GM12878 (cell line): Measurements from ENCODE around the gene ACP4. TPM values are rescaled to one million over a fixed set of nuclear protein-coding genes. Genes with fewer than 3 reads are reported as not detected.

Source experiments
- ATAC-seq: fragments of 200-7000 bp; cut with Tn5 transposase; 3 replicates; pipeline ENCODE4 v1.9.1; 2020; ENCODE audit warnings: mild to moderate bottlenecking, moderate library complexity
- BruUV-seq: library from RNA; stranded (reverse); fragments of 400-500 nt; replicated peaks from 2 replicates; lab custom pipeline; 2021; lab: Mats Ljungman, UMichigan
- CTCF ChIA-PET: fragments of 300-600 bp; sonication (Branson Sonifier 250); formaldehyde crosslinking; extraction: SDS; loops from one replicate; lab custom pipeline; 2021; ENCODE audit warnings: inconsistent platforms; lab: Yijun Ruan, JAX
- POLR2A ChIA-PET: fragments of 350-600 bp; formaldehyde crosslinking; extraction: SDS; loops from one replicate; lab custom pipeline; 2021; ENCODE audit warnings: inconsistent platforms; lab: Charles Lee
- RAD21 ChIA-PET: fragments of 300-600 bp; sonication (Branson Sonifier 250); formaldehyde crosslinking; loops from one replicate; lab custom pipeline; 2023; ENCODE audit warnings: antibody characterized with exemption; ENCODE audit not compliant: unreplicated experiment; lab: Charles Lee
- SMC1A ChIA-PET: fragments of 300-600 bp; sonication (Branson Sonifier 250); formaldehyde crosslinking; loops from one replicate; lab custom pipeline; 2023; ENCODE audit not compliant: unreplicated experiment, uncharacterized antibody; lab: Charles Lee
- DNase-seq: peaks from one replicate; pipeline ENCODE4 v3.0.0-alpha.2; 2011; ENCODE audit warnings: low read depth, low spot score
- FAIRE-seq: peaks from 3 replicates; lab custom pipeline; 2011; peaks lifted over from hg19 to GRCh38; lab: Jason Lieb, UNC
- H2AFZ ChIP-seq: 2 replicates; pipeline ENCODE4 v1.6.0; 2011; ENCODE audit warnings: low read depth, low read length, control low read depth; ENCODE audit not compliant: control insufficient read depth
- H3K27ac ChIP-seq: 2 replicates; pipeline ENCODE4 v1.5.1; 2011; ENCODE audit warnings: control low read depth; ENCODE audit not compliant: control insufficient read depth, insufficient read depth
- H3K27me3 ChIP-seq, 2 experiments: replicated peaks in 1 of 2; 2 replicates each; pipeline versions ENCODE4 v1.6.0 to v1.6.1; 2011; ENCODE audit warnings: low read length in 1 of 2; ENCODE audit not compliant: control insufficient read depth in 2 of 2, insufficient read depth in 2 of 2
- H3K36me3 ChIP-seq, 2 experiments: 2 replicates each; pipeline ENCODE4 v1.5.1; 2011; ENCODE audit warnings: low read length in 1 of 2; ENCODE audit not compliant: control insufficient read depth in 2 of 2, insufficient read depth in 2 of 2
- H3K4me1 ChIP-seq: 2 replicates; pipeline ENCODE4 v1.6.1; 2011; ENCODE audit warnings: mild to moderate bottlenecking, low read length, moderate library complexity, mixed read lengths; ENCODE audit not compliant: control insufficient read depth, insufficient read depth
- H3K4me2 ChIP-seq: 2 replicates; pipeline ENCODE4 v1.6.0; 2011; ENCODE audit warnings: control low read depth; ENCODE audit not compliant: control insufficient read depth, insufficient read depth
- H3K4me3 ChIP-seq: fragments of 200-600 bp; sonication (generic); 2 replicates; pipeline ENCODE4 v1.5.1; 2016
- H3K79me2 ChIP-seq: 2 replicates; pipeline ENCODE4 v1.6.0; 2011; ENCODE audit warnings: low read length; ENCODE audit not compliant: control insufficient read depth, insufficient read depth
- H3K9ac ChIP-seq: 2 replicates; pipeline ENCODE4 v1.8.0; 2011; ENCODE audit warnings: low read length, control low read depth, mixed read lengths; ENCODE audit not compliant: control insufficient read depth, insufficient read depth
- H3K9me3 ChIP-seq: replicated peaks from 3 replicates; pipeline ENCODE4 v1.5.1; 2011; ENCODE audit warnings: mild to moderate bottlenecking, low read length; ENCODE audit not compliant: control insufficient read depth, insufficient read depth
- H4K20me1 ChIP-seq: 2 replicates; pipeline ENCODE4 v1.6.0; 2011; ENCODE audit not compliant: control insufficient read depth, insufficient read depth
- ATF7 ChIP-seq: fragments of 450-650 bp; IDR thresholded peaks from 2 replicates; pipeline ENCODE4 v1.6.1; 2016; ENCODE audit warnings: low read depth, mild to moderate bottlenecking
- CBX3 ChIP-seq: fragments of 200-600 bp; sonication (generic); IDR thresholded peaks from 2 replicates; pipeline ENCODE4 v1.6.1; 2016; ENCODE audit warnings: low read depth, borderline replicate concordance
- CBX5 ChIP-seq: sonication (generic); IDR thresholded peaks from 2 replicates; pipeline ENCODE4 v1.6.1; 2016; ENCODE audit warnings: low read depth, moderate library complexity, mild to moderate bottlenecking, inconsistent platforms
- DPF2 ChIP-seq: fragments of 450-650 bp; IDR thresholded peaks from 2 replicates; pipeline ENCODE4 v1.6.1; 2017; ENCODE audit warnings: mild to moderate bottlenecking
- MEF2A ChIP-seq: IDR thresholded peaks from 2 replicates; pipeline ENCODE4 v1.6.1; 2011; ENCODE audit warnings: low read depth, mild to moderate bottlenecking, low read length, moderate library complexity; ENCODE audit not compliant: insufficient read depth
- MEF2B ChIP-seq: fragments of 450-650 bp; IDR thresholded peaks from 2 replicates; pipeline ENCODE4 v1.6.1; 2018; ENCODE audit warnings: mild to moderate bottlenecking, moderate library complexity; ENCODE audit not compliant: partially characterized antibody, poor library complexity, severe bottlenecking
- MTA2 ChIP-seq: fragments of 450-650 bp; IDR thresholded peaks from 2 replicates; pipeline ENCODE4 v1.6.1; 2016; ENCODE audit warnings: low read depth, mild to moderate bottlenecking, moderate library complexity
- NR2C2 ChIP-seq: IDR thresholded peaks from 2 replicates; pipeline ENCODE4 v1.6.1; 2011; ENCODE audit warnings: borderline replicate concordance, low read depth; ENCODE audit not compliant: control insufficient read depth, insufficient read length
- RB1 ChIP-seq: fragments of 450-650 bp; formaldehyde crosslinking; IDR thresholded peaks from 2 replicates; pipeline ENCODE4 v1.6.1; 2017; ENCODE audit warnings: mild to moderate bottlenecking, borderline replicate concordance
- TBL1XR1 ChIP-seq: IDR thresholded peaks from 2 replicates; pipeline ENCODE4 v1.6.1; 2012; ENCODE audit warnings: low read depth, low read length, improper control_type of control experiment
- WGBS: methylation state at CpG from one replicate; pipeline ENCODE4 v1.1.6; 2016; ENCODE audit warnings: low lambda C conversion rate; ENCODE audit not compliant: insufficient replicate concordance, insufficient coverage; ENCODE audit errors: missing lambda C conversion rate; 5-methylcytosine and 5-hydroxymethylcytosine counted together
- in situ Hi-C: fragments of 300-500 bp; cut with MboI; formaldehyde crosslinking; loops from 9 replicates; pipeline ENCODE4 v1.14.3; 2018; ENCODE audit warnings: mixed read lengths
- intact Hi-C: fragments of 100-400 bp; cut with micrococcal nuclease; formaldehyde crosslinking; loops from one replicate; pipeline ENCODE4 v1.14.2; 2022; ENCODE audit not compliant: unreplicated experiment
- polyA plus RNA-seq, 11 experiments: library from polyadenylated mRNA; depleted of rRNA in 4 of 11; unstranded in 6 of 11; stranded (reverse) in 5 of 11; fragments of >200 nt; fragmentation: Nextera tagmentation in 4 of 11; fragmentation: Illumina TruSeq in 1 of 11; extraction: Ambion mirVana in 4 of 11; extraction: Trizol in 1 of 11; gene quantifications; 1 replicate in 1 of 11; 2 replicates in 10 of 11; pipeline versions ENCODE4 v1.2.1 to v1.2.3, GENCODE V29; 2011 to 2016; ENCODE audit warnings: inconsistent platforms in 2 of 11, missing spikeins in 2 of 11, low read depth in 1 of 11
- small RNA-seq: library from RNA; depleted of rRNA; stranded (forward); fragments of <200 nt; gene quantifications from one replicate; pipeline ENCODE3, GENCODE V24; 2014
- total RNA-seq, 4 experiments: library from RNA; depleted of rRNA in 3 of 4; stranded (reverse); fragments of >200 nt in 3 of 4; fragmentation: Illumina TruSeq in 1 of 4; extraction: Trizol in 1 of 4; gene quantifications; 2 replicates each; pipeline versions ENCODE4 v1.2.1 to v1.2.3, GENCODE V29; 2013 to 2021
- TF ChIP-seq, protein P1 (sequence below): fragments of 450-650 bp; IDR thresholded peaks from 2 replicates; pipeline ENCODE4 v1.6.1; 2018; ENCODE audit warnings: mild to moderate bottlenecking, low read depth, moderate library complexity; ENCODE audit not compliant: partially characterized antibody

ACP4 gene
- total and polyA plus RNA-seq, 10 of the 15 experiments (the other 5 are each of a cell fraction or from before 2014, with no cell fraction given), result not detected

- TF ChIP-seq TBL1XR1, result no peak
- TF ChIP-seq ATF7, result no peak
- TF ChIP-seq DPF2, result no peak
- no peak for TF ChIP-seq NR2C2
- no peak for TF ChIP-seq MTA2
- TF ChIP-seq MEF2A, result no peak
- TF ChIP-seq RB1, result no peak
- no peak for TF ChIP-seq CBX5
Measured at GRCh38 chr19:50843701-50844221, 53.5 kb downstream of the ACP4 start (continued).

DNA sequence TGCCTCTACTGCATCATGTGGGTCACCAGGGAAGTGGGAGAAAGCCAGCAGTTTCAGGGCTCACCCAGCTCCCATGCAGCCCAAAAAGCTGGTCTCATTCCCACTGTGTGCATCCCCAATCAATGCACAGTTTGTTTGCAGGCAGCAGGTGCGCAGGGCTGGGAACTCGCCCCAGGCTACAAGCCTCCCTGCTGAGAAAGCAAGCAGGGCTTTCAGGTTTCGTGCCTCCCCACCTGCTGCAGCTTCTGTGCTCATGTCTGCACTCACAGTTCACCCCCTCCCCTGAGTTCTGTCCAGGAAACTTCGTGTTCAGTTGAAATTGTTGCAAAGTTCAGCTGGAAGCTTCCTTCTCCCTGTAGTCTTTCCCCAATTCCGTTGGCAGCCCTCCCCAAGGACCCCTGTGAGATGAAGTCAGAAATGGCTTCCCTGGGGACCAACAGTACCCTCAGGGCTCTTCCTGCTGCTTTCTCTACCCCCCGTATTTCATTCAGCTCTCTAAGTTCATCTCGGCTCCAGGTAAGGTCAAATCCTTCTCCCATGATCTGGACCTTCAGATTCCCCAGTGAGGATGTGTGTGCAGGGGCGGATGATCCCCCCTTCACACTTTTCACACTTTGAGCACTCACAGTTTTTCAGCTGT is 54.2 kb downstream of the ACP4 start:
- 30% methylated on average over 8 of the region's 8 CpGs for WGBS
- H4K20me1 ChIP-seq, result no peaks in the 10 kb centered on the region
- no peak overlapping the region for H3K27ac ChIP-seq
- ATAC-seq, result no peak
- H3K9me3 ChIP-seq, result no peaks in the 10 kb centered on the region; the same call in 2 of the 3 replicates
- in situ Hi-C loops, result no loop called here
- intact Hi-C loops, result no loop called here
- H3K27me3 ChIP-seq, result no peaks in the 10 kb centered on the region
- no peak for TF ChIP-seq CBX3
- peak; percentile 66 for TF ChIP-seq MEF2B
- TF ChIP-seq, protein P1, sequence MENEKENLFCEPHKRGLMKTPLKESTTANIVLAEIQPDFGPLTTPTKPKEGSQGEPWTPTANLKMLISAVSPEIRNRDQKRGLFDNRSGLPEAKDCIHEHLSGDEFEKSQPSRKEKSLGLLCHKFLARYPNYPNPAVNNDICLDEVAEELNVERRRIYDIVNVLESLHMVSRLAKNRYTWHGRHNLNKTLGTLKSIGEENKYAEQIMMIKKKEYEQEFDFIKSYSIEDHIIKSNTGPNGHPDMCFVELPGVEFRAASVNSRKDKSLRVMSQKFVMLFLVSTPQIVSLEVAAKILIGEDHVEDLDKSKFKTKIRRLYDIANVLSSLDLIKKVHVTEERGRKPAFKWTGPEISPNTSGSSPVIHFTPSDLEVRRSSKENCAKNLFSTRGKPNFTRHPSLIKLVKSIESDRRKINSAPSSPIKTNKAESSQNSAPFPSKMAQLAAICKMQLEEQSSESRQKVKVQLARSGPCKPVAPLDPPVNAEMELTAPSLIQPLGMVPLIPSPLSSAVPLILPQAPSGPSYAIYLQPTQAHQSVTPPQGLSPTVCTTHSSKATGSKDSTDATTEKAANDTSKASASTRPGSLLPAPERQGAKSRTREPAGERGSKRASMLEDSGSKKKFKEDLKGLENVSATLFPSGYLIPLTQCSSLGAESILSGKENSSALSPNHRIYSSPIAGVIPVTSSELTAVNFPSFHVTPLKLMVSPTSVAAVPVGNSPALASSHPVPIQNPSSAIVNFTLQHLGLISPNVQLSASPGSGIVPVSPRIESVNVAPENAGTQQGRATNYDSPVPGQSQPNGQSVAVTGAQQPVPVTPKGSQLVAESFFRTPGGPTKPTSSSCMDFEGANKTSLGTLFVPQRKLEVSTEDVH, result no peak
- ChIA-PET SMC1A (interaction anchor here (1.5 to 2.0 kb wide), 3 partner anchors 8 to 77 kb away, joined by 5 to 6 read pairs (median 6); no protein-coding TSS in a partner anchor), POLR2A (interaction anchor here (0.7 kb wide), 1 partner anchor 8 kb away, joined by 4 read pairs; no protein-coding TSS in a partner anchor), RAD21 (interaction anchor here (0.8 to 2.6 kb wide), 2 partner anchors 41 to 77 kb away, joined by 4 to 10 read pairs; no protein-coding TSS in a partner anchor), CTCF (interaction anchor here (1.2 to 2.2 kb wide), 3 partner anchors 24 to 77 kb away, joined by 3 to 11 read pairs (median 4); no protein-coding TSS in a partner anchor)
- no peaks in the 10 kb centered on the region for H3K36me3 ChIP-seq
- H3K4me2 ChIP-seq, result no peak overlapping the region
- H3K79me2 ChIP-seq, result no peaks in the 10 kb centered on the region
- DNase-seq, result no peak
- H3K4me3 ChIP-seq, result no peak overlapping the region
- no peak overlapping the region for H3K9ac ChIP-seq
- no peak overlapping the region; the same call in 1 of the 2 replicates for H2AFZ ChIP-seq
- no peak for FAIRE-seq
- H3K4me1 ChIP-seq, result no peaks in the 10 kb centered on the region; the same call in 1 of the 2 replicates
- no TSS peak for BruUV-seq

Small RNA genes lying within 50 kb of the gene (small RNA-seq; reads per million reads assigned to genes)
- gene SNORD88A (1,363 reads per million, percentile 100 among the genes with 10 or more reads in this experiment), gene SNORD88B (not detected), gene SNORD88C (not detected)

Other genes with a start within 250 kb of the ACP4 start
Only the 7 nearest of the 18 such genes appear.
- not detected in 2 replicates for gene SHANK1, start 70.6 kb upstream of the ACP4 start, total RNA-seq (2014; rRNA removed)
- gene SHANK1, start 70.6 kb upstream of the ACP4 start, total RNA-seq (2014; rRNA removed; fragmentation: Illumina TruSeq; extraction: Trizol), result not detected in 2 replicates
- not detected in 2 replicates for gene SHANK1, start 70.6 kb upstream of the ACP4 start, total RNA-seq (2021)
- gene SHANK1, start 70.6 kb upstream of the ACP4 start, polyA plus RNA-seq (2011; rRNA removed), result not detected in 2 replicates
- gene SHANK1, start 70.6 kb upstream of the ACP4 start, polyA plus RNA-seq (2014; fragmentation: Illumina TruSeq; extraction: Trizol), result not detected in 2 replicates
- not detected for gene SHANK1, start 70.6 kb upstream of the ACP4 start, polyA plus RNA-seq (2014; fragmentation: Nextera tagmentation; extraction: Ambion mirVana)
- gene SHANK1, start 70.6 kb upstream of the ACP4 start, polyA plus RNA-seq (2014; rRNA removed), result not detected in 2 replicates
- not detected for gene SHANK1, start 70.6 kb upstream of the ACP4 start, polyA plus RNA-seq (2016; fragmentation: Nextera tagmentation; extraction: Ambion mirVana)
- not detected in 2 replicates for gene CLEC11A, start 67.1 kb upstream of the ACP4 start, total RNA-seq (2014; rRNA removed)
- not detected in 2 replicates for gene CLEC11A, start 67.1 kb upstream of the ACP4 start, total RNA-seq (2014; rRNA removed; fragmentation: Illumina TruSeq; extraction: Trizol)
- not detected in 2 replicates for gene CLEC11A, start 67.1 kb upstream of the ACP4 start, total RNA-seq (2021)
- not detected in 2 replicates for gene CLEC11A, start 67.1 kb upstream of the ACP4 start, polyA plus RNA-seq (2011; rRNA removed)
- not detected in 2 replicates for gene CLEC11A, start 67.1 kb upstream of the ACP4 start, polyA plus RNA-seq (2014; fragmentation: Illumina TruSeq; extraction: Trizol)
- gene CLEC11A, start 67.1 kb upstream of the ACP4 start, polyA plus RNA-seq (2014; fragmentation: Nextera tagmentation; extraction: Ambion mirVana), result not detected
- 0.09 TPM in 1 of 2 replicates, not detected in the other for gene CLEC11A, start 67.1 kb upstream of the ACP4 start, polyA plus RNA-seq (2014; rRNA removed)
- not detected for gene CLEC11A, start 67.1 kb upstream of the ACP4 start, polyA plus RNA-seq (2016; fragmentation: Nextera tagmentation; extraction: Ambion mirVana)
- not detected in 2 replicates for gene GPR32, start 20.0 kb upstream of the ACP4 start, total RNA-seq (2014; rRNA removed)
- gene GPR32, start 20.0 kb upstream of the ACP4 start, total RNA-seq (2014; rRNA removed; fragmentation: Illumina TruSeq; extraction: Trizol), result not detected in 2 replicates
- gene GPR32, start 20.0 kb upstream of the ACP4 start, total RNA-seq (2021), result not detected in 2 replicates
- not detected in 2 replicates for gene GPR32, start 20.0 kb upstream of the ACP4 start, polyA plus RNA-seq (2011; rRNA removed)
- not detected in 2 replicates for gene GPR32, start 20.0 kb upstream of the ACP4 start, polyA plus RNA-seq (2014; fragmentation: Illumina TruSeq; extraction: Trizol)
- gene GPR32, start 20.0 kb upstream of the ACP4 start, polyA plus RNA-seq (2014; fragmentation: Nextera tagmentation; extraction: Ambion mirVana), result not detected
- not detected in 2 replicates for gene GPR32, start 20.0 kb upstream of the ACP4 start, polyA plus RNA-seq (2014; rRNA removed)
- not detected for gene GPR32, start 20.0 kb upstream of the ACP4 start, polyA plus RNA-seq (2016; fragmentation: Nextera tagmentation; extraction: Ambion mirVana)
- 3.3 and 3.4 TPM in 2 replicates for gene KLK1, start 33.4 kb downstream of the ACP4 start, total RNA-seq (2014; rRNA removed)
- gene KLK1, start 33.4 kb downstream of the ACP4 start, total RNA-seq (2014; rRNA removed; fragmentation: Illumina TruSeq; extraction: Trizol), result 3.4 and 3.5 TPM in 2 replicates
- 24.8 and 27.5 TPM in 2 replicates for gene KLK1, start 33.4 kb downstream of the ACP4 start, total RNA-seq (2021)
- 21.1 and 24.8 TPM in 2 replicates for gene KLK1, start 33.4 kb downstream of the ACP4 start, polyA plus RNA-seq (2011; rRNA removed)
- 27.1 and 34.6 TPM in 2 replicates for gene KLK1, start 33.4 kb downstream of the ACP4 start, polyA plus RNA-seq (2014; fragmentation: Illumina TruSeq; extraction: Trizol)
- gene KLK1, start 33.4 kb downstream of the ACP4 start, polyA plus RNA-seq (2014; fragmentation: Nextera tagmentation; extraction: Ambion mirVana), result 10 to 100 TPM; 20.7 to 22.0 TPM
- gene KLK1, start 33.4 kb downstream of the ACP4 start, polyA plus RNA-seq (2014; rRNA removed), result 19.6 and 22.8 TPM in 2 replicates
- gene KLK1, start 33.4 kb downstream of the ACP4 start, polyA plus RNA-seq (2016; fragmentation: Nextera tagmentation; extraction: Ambion mirVana), result 10 to 100 TPM; 13.9 to 14.4 TPM
- gene KLK15, start 43.2 kb downstream of the ACP4 start, total RNA-seq (2014; rRNA removed), result not detected in 2 replicates
- gene KLK15, start 43.2 kb downstream of the ACP4 start, total RNA-seq (2014; rRNA removed; fragmentation: Illumina TruSeq; extraction: Trizol), result not detected in 2 replicates
- not detected in 2 replicates for gene KLK15, start 43.2 kb downstream of the ACP4 start, total RNA-seq (2021)
- gene KLK15, start 43.2 kb downstream of the ACP4 start, polyA plus RNA-seq (2011; rRNA removed), result not detected in 2 replicates
- gene KLK15, start 43.2 kb downstream of the ACP4 start, polyA plus RNA-seq (2014; fragmentation: Illumina TruSeq; extraction: Trizol), result 0.04 TPM in 1 of 2 replicates, not detected in the other
- gene KLK15, start 43.2 kb downstream of the ACP4 start, polyA plus RNA-seq (2014; fragmentation: Nextera tagmentation; extraction: Ambion mirVana), result not detected
- gene KLK15, start 43.2 kb downstream of the ACP4 start, polyA plus RNA-seq (2014; rRNA removed), result 0.05 and 0.08 TPM in 2 replicates
- not detected for gene KLK15, start 43.2 kb downstream of the ACP4 start, polyA plus RNA-seq (2016; fragmentation: Nextera tagmentation; extraction: Ambion mirVana)
- gene KLK3, start 64.5 kb downstream of the ACP4 start, total RNA-seq (2014; rRNA removed), result not detected in 2 replicates
- gene KLK3, start 64.5 kb downstream of the ACP4 start, total RNA-seq (2014; rRNA removed; fragmentation: Illumina TruSeq; extraction: Trizol), result not detected in 2 replicates
- gene KLK3, start 64.5 kb downstream of the ACP4 start, total RNA-seq (2021), result not detected in 2 replicates
- 0.09 and 0.31 TPM in 2 replicates for gene KLK3, start 64.5 kb downstream of the ACP4 start, polyA plus RNA-seq (2011; rRNA removed)
- gene KLK3, start 64.5 kb downstream of the ACP4 start, polyA plus RNA-seq (2014; fragmentation: Illumina TruSeq; extraction: Trizol), result not detected in 2 replicates
- gene KLK3, start 64.5 kb downstream of the ACP4 start, polyA plus RNA-seq (2014; fragmentation: Nextera tagmentation; extraction: Ambion mirVana), result not detected
- gene KLK3, start 64.5 kb downstream of the ACP4 start, polyA plus RNA-seq (2014; rRNA removed), result not detected in 2 replicates
- gene KLK3, start 64.5 kb downstream of the ACP4 start, polyA plus RNA-seq (2016; fragmentation: Nextera tagmentation; extraction: Ambion mirVana), result not detected
- gene KLK2, start 83.0 kb downstream of the ACP4 start, total RNA-seq (2014; rRNA removed), result 0.96 and 2.4 TPM in 2 replicates
- gene KLK2, start 83.0 kb downstream of the ACP4 start, total RNA-seq (2014; rRNA removed; fragmentation: Illumina TruSeq; extraction: Trizol), result 0.83 and 1.3 TPM in 2 replicates
- 1.6 and 1.8 TPM in 2 replicates for gene KLK2, start 83.0 kb downstream of the ACP4 start, total RNA-seq (2021)
- 0.37 and 0.79 TPM in 2 replicates for gene KLK2, start 83.0 kb downstream of the ACP4 start, polyA plus RNA-seq (2011; rRNA removed)
- 2.4 and 3.1 TPM in 2 replicates for gene KLK2, start 83.0 kb downstream of the ACP4 start, polyA plus RNA-seq (2014; fragmentation: Illumina TruSeq; extraction: Trizol)
- gene KLK2, start 83.0 kb downstream of the ACP4 start, polyA plus RNA-seq (2014; fragmentation: Nextera tagmentation; extraction: Ambion mirVana), result under 1 TPM; 0.19 to 0.55 TPM
- 3.1 and 4.0 TPM in 2 replicates for gene KLK2, start 83.0 kb downstream of the ACP4 start, polyA plus RNA-seq (2014; rRNA removed)
- gene KLK2, start 83.0 kb downstream of the ACP4 start, polyA plus RNA-seq (2016; fragmentation: Nextera tagmentation; extraction: Ambion mirVana), result 1 to 10 TPM; 1.1 to 3.0 TPM